Sigmoid colon (tissue), 7 donors: ENCODE results near the gene NPL. TPM values are rescaled to one million over a fixed set of nuclear protein-coding genes. Genes with fewer than 3 reads are reported as not detected.
A peak's percentile ranks its signal among the peaks of the same experiment; 100 is the strongest.

Experiments
- DNase-seq: peaks from one replicate; pipeline ENCODE4 v3.0.0-alpha.2; 2019
- H3K27ac ChIP-seq, 4 donors: fragments of 200-600 bp; sonication (generic); one replicate each; pipeline ENCODE4 v1.5.1; 2016 to 2019; ENCODE audit warnings: mild to moderate bottlenecking in 1 of 4
- H3K27me3 ChIP-seq, 3 donors: fragments of 200-600 bp; sonication (generic); one replicate each; pipeline ENCODE4 v1.5.1; 2019; ENCODE audit warnings: mild to moderate bottlenecking in 1 of 3
- H3K36me3 ChIP-seq, 4 donors: fragments of 200-600 bp; sonication (generic); one replicate each; pipeline ENCODE4 v1.5.1; 2016 to 2019
- H3K4me1 ChIP-seq, 4 donors: fragments of 200-600 bp; sonication (generic); one replicate each; pipeline ENCODE4 v1.5.1; 2017 to 2019
- H3K4me3 ChIP-seq, 4 donors: fragments of 200-600 bp; sonication (generic); one replicate each; pipeline ENCODE4 v1.5.1; 2017 to 2019; ENCODE audit warnings: mild to moderate bottlenecking in 2 of 4, moderate library complexity in 1 of 4
- H3K9me3 ChIP-seq, 4 donors: fragments of 200-600 bp in 3 of 4; sonication (generic) in 3 of 4; one replicate each; pipeline versions ENCODE4 v1.5.1 to v1.6.1; 2013 to 2019
- CTCF ChIP-seq, 4 experiments: fragments of 450-650 bp in 3 of 4; fragments of 200-600 bp in 1 of 4; IDR thresholded peaks; one replicate each; pipeline ENCODE4 v1.5.1; 2016 to 2019; ENCODE audit warnings: antibody characterized with exemption in 4 of 4, mild to moderate bottlenecking in 3 of 4, moderate library complexity in 2 of 4
- EP300 ChIP-seq, 4 donors: sonication (generic); formaldehyde crosslinking; IDR thresholded peaks; one replicate each; pipeline ENCODE4 v1.6.1; 2017; ENCODE audit warnings: antibody characterized with exemption in 4 of 4
- POLR2A ChIP-seq, 2 donors: fragments of 450-650 bp; IDR thresholded peaks; one replicate each; pipeline ENCODE4 v1.6.1; 2016; ENCODE audit warnings: antibody characterized with exemption in 2 of 2, mild to moderate bottlenecking in 2 of 2, moderate library complexity in 2 of 2
- POLR2AphosphoS5 ChIP-seq, 4 donors: sonication (generic); formaldehyde crosslinking; IDR thresholded peaks; one replicate each; pipeline ENCODE4 v1.6.1; 2017; ENCODE audit warnings: antibody characterized with exemption in 4 of 4
- WGBS, 2 donors: extraction: QIAGEN DNeasy Blood & Tissue Kit; methylation state at CpG; one replicate each; pipeline ENCODE4 v1.1.7; 2013; 5-methylcytosine and 5-hydroxymethylcytosine counted together
- intact Hi-C: fragments of 100-400 bp; cut with DNase I; formaldehyde crosslinking; loops from one replicate; pipeline ENCODE4 v1.15.1; 2023
- polyA plus RNA-seq, 3 donors: library from polyadenylated mRNA; stranded (reverse); fragments of 200-250 nt; gene quantifications; one replicate each; pipeline ENCODE4 v1.2.3, GENCODE V29; 2013
- total RNA-seq, 4 donors: library from RNA; depleted of rRNA; stranded (reverse); fragments of >200 nt; gene quantifications; one replicate each; pipeline ENCODE4 v1.1.0, GENCODE V29; 2016
- donor health status: healthy with polysubstance abuse.
- donor health status: Bipolar disorder and iron deficiency.
- donor health status: healthy.

The NPL gene
- total and polyA plus RNA-seq, 7 donors = 7.2 to 19.9 (median 12.5) TPM

DNA sequence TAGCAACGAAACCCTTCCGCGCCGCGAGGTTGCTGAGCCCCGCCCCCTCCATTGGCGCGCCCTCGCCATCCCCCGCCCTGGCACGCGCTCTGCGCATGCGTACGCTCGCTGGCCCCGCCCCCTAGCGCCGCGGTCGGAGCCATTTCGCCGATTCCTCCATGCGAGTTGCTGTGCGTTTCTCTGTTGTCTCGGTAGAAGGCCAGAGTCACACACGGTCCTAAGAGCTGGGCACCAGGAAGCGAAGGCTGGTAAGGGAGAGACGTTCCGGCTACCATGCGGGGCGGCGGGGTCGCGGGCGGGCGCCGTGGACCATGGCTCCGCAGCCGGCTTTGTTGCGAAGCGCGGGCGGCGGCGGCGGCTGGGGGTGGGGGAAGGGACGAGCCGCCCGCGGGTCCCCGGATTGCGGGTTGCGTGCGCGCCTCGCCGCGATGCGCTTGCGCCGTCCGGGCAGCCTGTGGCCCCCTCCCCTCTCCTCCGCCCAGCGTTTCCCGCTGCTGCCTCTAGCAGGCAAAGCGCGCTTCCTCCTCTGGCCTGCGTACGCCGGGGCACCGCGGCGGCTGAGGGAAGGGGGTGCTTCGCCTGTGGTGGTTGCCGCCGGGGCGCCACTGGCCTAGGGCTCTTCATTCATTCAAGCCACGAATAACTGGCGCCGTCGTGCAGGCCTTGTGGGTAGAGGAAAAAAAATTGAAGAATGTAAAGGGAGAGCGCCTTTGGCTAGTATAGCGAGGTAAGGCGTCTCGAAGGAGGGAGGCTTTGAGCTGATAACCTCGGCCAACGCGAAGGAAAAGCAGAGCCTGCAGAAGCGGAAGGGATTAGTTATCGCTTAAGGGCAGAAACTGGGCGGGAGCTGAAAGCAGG, 49.9 kb downstream of the NPL start, which contains the start of gene DHX9:
TSS of gene DHX9 (plus strand) at position 139 of the 858 bp plus-strand sequence. CDS start 3,220 bp downstream, outside the sequence.
- no peaks in the 10 kb centered on the region for H3K9me3 ChIP-seq
- intact Hi-C loops = loop anchor here (5.0 kb wide), 1 partner anchor 237 kb away; the partner anchor contains the start of gene RGS16
- DNase-seq = peak; percentile 97
- peak; percentile 97 to 99 (median 98) for TF ChIP-seq POLR2AphosphoS5 (IDR thresholded peaks at IDR 0.05)
- TF ChIP-seq POLR2A (IDR thresholded peaks at IDR 0.05) = peak; percentile 85 to 86
- TF ChIP-seq CTCF (IDR thresholded peaks at IDR 0.05) = no peak
- peaks cover 0 to 40% (median 36%) of the 10 kb centered on the region in 4 donors for H3K4me1 ChIP-seq
- WGBS, 2 donors = 0% methylated on average over 92 of the region's 92 CpGs
- H3K27me3 ChIP-seq = no peaks in the 10 kb centered on the region
- H3K4me3 ChIP-seq = peak within 1 kb of the TSS; percentile 65 to 90 (median 81)
- peak within 1 kb of the TSS; percentile 92 to 96 (median 92) for H3K27ac ChIP-seq
- peaks cover 0 to 18% (median 6%) of the 10 kb centered on the region in 4 donors for H3K36me3 ChIP-seq

DNA sequence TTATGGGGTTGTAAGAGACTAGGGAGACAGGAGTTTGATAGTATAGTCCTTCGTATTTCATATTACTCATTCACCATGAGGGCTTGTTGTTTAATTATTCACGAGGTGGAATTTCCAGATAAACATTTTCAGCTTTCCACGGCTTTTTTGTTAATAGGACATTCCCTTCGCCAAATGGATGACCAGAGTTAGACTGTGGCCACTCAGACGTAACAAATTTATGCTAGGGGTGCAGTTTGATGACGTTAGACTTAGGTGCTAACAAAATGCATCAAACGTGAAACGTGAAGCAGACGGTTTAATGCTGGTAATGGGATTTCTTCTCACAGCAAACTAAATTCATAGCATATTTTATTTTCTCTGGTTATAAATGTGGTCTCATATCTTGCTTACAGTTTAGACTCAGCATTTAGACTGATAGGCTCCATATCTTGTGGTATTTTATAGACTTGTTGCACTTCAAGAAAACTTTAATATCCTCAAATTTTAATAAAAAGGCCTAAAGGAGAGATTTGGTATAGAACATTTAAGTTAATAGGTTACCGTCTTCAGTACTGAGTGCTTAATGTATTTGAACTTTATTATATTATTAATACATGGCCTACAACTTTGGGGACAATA, 51.9 kb downstream of the NPL start:
- Histone ChIP-seq H3K27ac (peak overlapping the region; percentile 92 to 96 (median 92)), H3K4me3 (peak overlapping the region in 3 of 4 donors; percentile 65 to 90 (median 88)), H3K27me3 (no peaks in the 10 kb centered on the region), H3K9me3 (no peaks in the 10 kb centered on the region), H3K36me3 (peaks cover 0 to 34% (median 14%) of the 10 kb centered on the region in 4 donors), H3K4me1 (peaks cover 0 to 51% (median 38%) of the 10 kb centered on the region in 4 donors)
- no peak for DNase-seq
- intact Hi-C loops = no loop called here
- TF ChIP-seq POLR2A (IDR thresholded peaks at IDR 0.05) = no peak
- WGBS, 2 donors = 47 to 55% methylated on average over 10 of the region's 10 CpGs

DNA sequence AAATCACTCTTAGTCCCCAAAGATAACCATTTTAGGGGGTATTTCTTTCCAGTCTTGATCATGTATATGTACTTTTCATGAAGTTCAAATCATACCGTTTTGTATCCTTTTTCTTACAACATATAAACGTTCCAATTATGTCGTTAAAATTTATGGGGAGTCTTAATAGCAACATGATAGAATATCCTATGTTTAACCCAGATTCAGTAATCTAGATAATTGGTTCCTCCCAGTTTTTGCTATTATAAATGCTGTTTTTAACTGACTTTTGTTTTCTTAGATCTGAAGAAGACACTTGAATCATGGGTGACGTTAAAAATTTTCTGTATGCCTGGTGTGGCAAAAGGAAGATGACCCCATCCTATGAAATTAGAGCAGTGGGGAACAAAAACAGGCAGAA, 52.7 kb downstream of the NPL start:
- no peaks in the 10 kb centered on the region for H3K27me3 ChIP-seq
- no peaks in the 10 kb centered on the region for H3K9me3 ChIP-seq
- DNase-seq = no peak
- H3K4me3 ChIP-seq = no peak overlapping the region
- WGBS, 2 donors = 25 to 40% methylated on average over 4 of the region's 4 CpGs
- peaks cover 0 to 38% (median 14%) of the 10 kb centered on the region in 4 donors for H3K36me3 ChIP-seq
- peak overlapping the region in 2 of 4 donors; percentile 28 to 96 for H3K27ac ChIP-seq
- intact Hi-C loops = no loop called here
- peaks cover 0 to 51% (median 38%) of the 10 kb centered on the region in 4 donors for H3K4me1 ChIP-seq
- TF ChIP-seq POLR2A (IDR thresholded peaks at IDR 0.05) (no peak), EP300 (IDR thresholded peaks at IDR 0.05) (no peak), POLR2AphosphoS5 (IDR thresholded peaks at IDR 0.05) (no peak), CTCF (IDR thresholded peaks at IDR 0.05) (no peak)

- TF ChIP-seq EP300 (IDR thresholded peaks at IDR 0.05) (no peak), POLR2AphosphoS5 (IDR thresholded peaks at IDR 0.05) (no peak), CTCF (IDR thresholded peaks at IDR 0.05) (no peak), POLR2A (IDR thresholded peaks at IDR 0.05) (no peak)
- no peak overlapping the region for H3K4me3 ChIP-seq
- H3K9me3 ChIP-seq = no peaks in the 10 kb centered on the region
- H3K36me3 ChIP-seq = peaks cover 0 to 67% (median 20%) of the 10 kb centered on the region in 4 donors
- H3K27ac ChIP-seq = no peak overlapping the region
- no peak for DNase-seq
- H3K27me3 ChIP-seq = no peaks in the 10 kb centered on the region
- H3K4me1 ChIP-seq = peaks cover 0 to 55% (median 33%) of the 10 kb centered on the region in 4 donors
- 87 to 98% methylated on average over 1 of the region's 1 CpG for WGBS, 2 donors
- intact Hi-C loops = no loop called here
Observed at GRCh38 chr1:182845379-182845778, 55.8 kb downstream of the NPL start.

DNA sequence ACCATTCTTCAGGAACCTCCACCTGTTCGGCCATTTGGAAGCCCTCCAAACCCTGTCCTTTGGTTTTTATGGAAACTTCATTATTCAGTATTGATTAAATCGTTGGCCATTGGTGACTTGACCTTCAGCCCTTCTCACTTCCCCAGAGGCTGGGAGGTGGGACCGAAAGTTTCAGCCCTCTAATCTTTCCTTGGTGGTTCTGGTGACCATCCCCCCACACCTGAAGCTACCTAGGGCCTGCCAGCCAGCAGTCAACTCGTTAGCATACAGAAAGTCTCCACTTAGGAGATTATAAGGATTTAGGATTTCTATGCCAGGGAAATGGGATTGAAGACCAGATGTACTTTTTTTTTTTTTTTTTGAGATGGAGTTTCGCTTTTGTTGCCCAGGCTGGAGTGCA, 56.3 kb downstream of the NPL start:
- DNase-seq = no peak
- WGBS, 2 donors = 83 to 86% methylated on average over 5 of the region's 5 CpGs
- TF ChIP-seq EP300 (IDR thresholded peaks at IDR 0.05) (no peak), POLR2AphosphoS5 (IDR thresholded peaks at IDR 0.05) (no peak), POLR2A (IDR thresholded peaks at IDR 0.05) (no peak), CTCF (IDR thresholded peaks at IDR 0.05) (no peak)
- Histone ChIP-seq H3K36me3 (peaks cover 0 to 73% (median 23%) of the 10 kb centered on the region in 4 donors), H3K9me3 (no peaks in the 10 kb centered on the region), H3K4me3 (no peak overlapping the region), H3K27me3 (no peaks in the 10 kb centered on the region), H3K4me1 (peaks cover 0 to 49% (median 28%) of the 10 kb centered on the region in 4 donors), H3K27ac (no peak overlapping the region)
- intact Hi-C loops = no loop called here
